Activated CD8-positive, alpha-beta memory T cell treated with anti-CD3 and anti-CD28 coated beads for 24 hours (primary cell): ENCODE data around the gene THSD4.

Experiments used
- DNase-seq: peaks from one replicate; pipeline ENCODE4 v3.0.0-alpha.2; 2020

The THSD4 gene

DNA sequence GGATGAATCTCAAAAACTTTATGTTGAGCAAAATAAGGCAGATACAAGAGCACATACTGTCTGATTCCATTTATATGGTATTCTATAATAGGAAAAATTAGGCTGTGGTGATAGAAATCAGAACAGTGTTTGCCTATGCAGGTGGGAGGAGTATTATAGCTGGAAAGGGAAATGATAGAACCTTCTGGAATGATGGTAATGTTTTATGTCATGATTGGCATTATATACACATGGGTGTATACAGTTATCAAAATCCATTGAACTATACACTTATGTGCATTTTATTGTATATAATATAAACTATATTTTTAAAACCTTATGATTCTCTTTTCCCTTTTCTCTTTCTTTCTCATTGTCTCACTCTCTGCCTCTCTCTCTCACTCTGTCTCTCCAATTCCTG, 156.1 kb downstream of the THSD4 start:
- no peak for DNase-seq

DNA sequence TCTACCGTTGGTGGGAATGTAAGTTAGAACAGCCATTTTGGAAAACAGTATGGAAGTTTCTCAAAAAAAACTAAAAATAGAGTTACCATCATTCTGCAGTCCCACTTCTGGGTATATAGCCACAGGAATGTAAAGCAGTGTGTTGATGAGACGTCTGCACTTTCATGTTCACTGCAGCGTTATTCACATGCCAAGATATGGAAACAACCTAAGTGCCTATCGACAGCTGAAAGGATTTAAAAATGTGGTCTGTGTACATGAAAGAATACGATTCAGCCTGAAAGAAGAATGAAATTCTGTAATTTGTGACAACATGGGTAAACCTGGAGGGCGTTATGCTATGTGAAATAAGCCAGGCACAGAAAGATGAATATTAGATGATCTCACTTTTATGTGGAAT, 157.7 kb downstream of the THSD4 start:
- DNase-seq: no peak

DNA sequence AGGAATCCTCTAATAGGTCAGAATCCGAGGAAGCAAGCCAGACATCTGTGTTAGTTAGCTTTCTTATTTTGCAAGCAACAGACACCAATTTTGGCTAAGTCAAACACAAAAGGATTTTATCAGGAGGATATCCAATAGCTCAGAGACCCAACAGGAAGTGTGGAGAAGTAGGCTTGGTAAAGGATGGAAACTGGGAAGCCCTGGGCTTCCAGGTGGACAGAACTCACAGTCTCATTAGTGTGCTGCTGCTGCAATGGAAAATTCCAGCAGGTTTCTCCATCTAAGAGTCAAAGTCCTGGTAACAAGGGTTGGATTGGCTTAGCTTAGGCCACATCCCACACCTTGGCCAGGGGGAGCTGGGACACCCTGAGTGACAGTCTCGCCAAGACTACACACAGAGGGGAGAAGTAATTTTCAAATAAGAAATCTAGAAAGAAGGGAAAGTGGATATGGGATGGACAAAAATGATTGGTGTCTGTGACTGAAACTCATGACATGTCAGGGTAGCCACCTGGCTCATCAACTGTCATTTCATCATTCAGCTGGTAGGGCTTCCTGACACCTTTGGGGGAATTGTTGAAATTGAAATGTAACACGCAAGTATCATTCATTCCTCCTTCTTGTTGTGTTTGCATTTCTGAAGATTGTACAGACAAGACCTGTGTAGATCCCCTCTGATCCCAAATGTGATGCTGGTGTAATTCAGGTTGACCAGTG, 158.6 kb downstream of the THSD4 start:
- DNase-seq: no peak

DNA sequence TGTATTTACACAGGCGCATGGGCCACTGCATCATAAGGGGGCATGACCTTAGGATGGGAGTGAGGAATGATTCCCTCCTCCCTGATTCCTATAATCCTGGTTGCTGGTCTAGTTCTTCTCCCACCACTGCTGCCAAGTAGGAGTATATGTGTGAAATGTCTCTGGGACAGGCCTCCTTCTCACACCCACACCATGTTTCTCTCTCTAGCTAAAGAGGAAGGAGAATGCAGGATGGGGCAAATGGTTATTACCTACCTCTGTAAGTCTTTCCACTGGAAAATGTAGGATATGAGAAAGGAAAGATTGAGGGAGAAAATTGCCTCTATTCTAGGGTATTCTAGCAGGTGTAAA, 159.2 kb downstream of the THSD4 start:
- DNase-seq: no peak

GRCh38 chr15:71275098-71275497, 159.8 kb downstream of the THSD4 start:
- DNase-seq: no peak

DNA sequence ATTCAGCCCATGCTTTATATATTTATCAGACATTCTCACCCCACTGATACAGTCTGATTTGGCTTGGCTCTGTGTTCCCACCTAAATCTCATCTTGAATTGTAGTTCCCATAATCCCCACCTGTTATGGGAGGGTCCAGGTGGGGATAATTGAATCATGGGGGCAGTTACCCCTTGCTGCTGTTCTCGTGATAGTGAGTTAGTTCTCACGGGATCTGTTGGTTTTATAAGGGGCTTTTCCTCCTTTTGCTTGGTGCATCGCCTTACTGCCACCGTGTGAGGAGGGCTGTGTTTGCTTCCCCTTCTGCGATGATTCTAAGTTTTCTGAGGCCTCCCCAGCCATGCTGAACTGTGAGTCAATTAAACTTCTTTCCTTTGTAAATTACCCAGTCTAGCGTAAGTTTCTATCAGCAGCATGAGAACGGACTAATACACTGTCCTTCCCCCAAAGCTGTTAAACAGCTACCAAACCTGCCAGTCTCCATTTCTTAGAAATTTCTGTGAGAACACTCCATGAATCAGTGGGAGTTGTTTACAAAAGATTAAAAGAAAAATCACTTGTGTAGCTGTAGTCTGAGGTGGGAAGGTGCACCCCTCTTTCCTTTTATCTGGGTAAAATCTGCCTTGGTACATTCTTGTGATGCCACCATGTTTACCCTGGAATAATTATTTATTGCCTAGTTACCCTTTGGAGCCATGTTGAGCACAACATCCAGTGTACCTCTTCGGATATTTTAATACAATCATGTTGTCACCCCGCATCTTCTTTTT, 160.5 kb downstream of the THSD4 start:
- no peak for DNase-seq

DNA sequence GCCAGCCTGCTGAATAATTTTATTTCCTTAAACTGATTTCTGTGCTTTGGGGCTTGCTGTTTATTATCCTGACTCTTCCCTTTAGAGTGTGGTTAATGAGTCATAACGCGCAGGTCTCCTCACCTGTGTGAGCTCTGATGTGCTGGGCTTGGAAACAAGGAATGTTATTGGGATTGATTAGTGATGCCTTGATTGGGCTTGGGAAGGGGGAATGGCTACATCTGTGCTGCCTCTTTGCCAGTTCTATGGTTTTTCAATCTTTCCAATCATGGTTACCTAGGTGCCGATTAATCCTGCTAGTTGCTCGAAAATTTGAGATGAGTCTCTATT, 161.0 kb downstream of the THSD4 start:
- no peak for DNase-seq

GRCh38 chr15:71278989-71279756, 163.9 kb downstream of the THSD4 start:
- DNase-seq: no peak

DNA sequence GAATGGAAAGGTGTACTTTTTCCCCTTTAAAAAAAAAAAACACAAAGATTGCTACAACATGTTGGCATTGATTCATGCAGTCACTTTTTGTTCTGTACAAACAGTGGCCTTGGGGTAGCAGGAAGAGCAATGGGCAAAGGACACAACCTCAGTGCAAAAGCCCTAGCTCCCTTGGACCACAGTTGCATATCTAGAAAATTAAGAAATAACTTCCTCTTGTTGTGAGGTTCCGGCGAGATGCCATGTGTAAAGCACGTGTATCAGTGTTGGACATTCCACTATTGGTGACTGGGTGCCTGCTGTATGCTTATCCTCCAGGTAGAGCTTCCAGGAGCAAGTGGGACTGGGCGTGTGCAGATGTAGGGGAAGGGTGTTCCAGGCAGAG, 164.5 kb downstream of the THSD4 start:
- no peak for DNase-seq

DNA sequence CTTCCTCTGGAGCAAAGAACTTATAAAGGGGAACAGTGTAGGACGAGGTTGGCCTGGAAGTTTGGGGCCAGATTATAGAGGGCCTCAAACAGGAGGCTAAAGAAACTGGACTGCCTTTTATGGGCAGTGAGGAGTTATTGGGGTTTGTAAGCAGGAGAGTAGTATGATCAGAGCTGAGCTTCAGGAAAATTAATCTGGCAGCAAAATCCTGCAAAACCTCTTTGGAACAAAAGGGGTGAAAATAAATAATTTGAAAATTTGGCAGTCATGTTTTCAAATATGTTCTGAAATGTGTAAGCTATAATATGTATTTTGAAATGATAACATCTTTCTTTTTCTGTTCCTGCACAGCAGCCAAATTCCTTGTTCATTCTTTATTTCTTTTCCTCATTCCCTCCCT, 164.9 kb downstream of the THSD4 start:
- no peak for DNase-seq

GRCh38 chr15:71281256-71281655, 166.0 kb downstream of the THSD4 start:
- DNase-seq: no peak

- no peak for DNase-seq
These were observed 166.8 kb downstream of the THSD4 start for GRCh38 chr15:71282076-71282475.

GRCh38 chr15:71288348-71288955, 173.2 kb downstream of the THSD4 start:
- DNase-seq: no peak

GRCh38 chr15:71290002-71290401, 174.7 kb downstream of the THSD4 start:
- DNase-seq: no peak

- DNase-seq: no peak
These were observed 175.8 kb downstream of the THSD4 start for GRCh38 chr15:71290881-71291635.

DNA sequence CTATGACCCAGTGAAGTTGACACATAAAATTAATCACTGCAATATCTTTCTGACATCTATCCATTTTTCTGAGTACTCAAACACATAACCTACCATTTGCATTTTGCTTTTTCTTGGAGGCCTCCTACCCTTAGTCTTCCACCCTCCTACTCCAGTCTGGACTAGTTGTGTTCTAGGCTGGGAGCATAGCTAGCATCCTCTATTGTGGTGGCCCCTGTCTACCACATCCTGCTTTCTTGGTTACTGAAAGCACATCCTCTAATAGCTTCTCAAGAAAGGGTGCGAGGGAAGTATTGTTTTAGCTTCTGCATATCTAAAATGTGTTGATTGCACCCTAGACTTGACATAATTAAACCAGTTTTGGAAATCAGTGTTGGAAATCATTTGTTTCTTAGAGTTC, 176.5 kb downstream of the THSD4 start:
- DNase-seq: no peak

GRCh38 chr15:71293723-71294122, 178.5 kb downstream of the THSD4 start:
- DNase-seq: no peak

DNA sequence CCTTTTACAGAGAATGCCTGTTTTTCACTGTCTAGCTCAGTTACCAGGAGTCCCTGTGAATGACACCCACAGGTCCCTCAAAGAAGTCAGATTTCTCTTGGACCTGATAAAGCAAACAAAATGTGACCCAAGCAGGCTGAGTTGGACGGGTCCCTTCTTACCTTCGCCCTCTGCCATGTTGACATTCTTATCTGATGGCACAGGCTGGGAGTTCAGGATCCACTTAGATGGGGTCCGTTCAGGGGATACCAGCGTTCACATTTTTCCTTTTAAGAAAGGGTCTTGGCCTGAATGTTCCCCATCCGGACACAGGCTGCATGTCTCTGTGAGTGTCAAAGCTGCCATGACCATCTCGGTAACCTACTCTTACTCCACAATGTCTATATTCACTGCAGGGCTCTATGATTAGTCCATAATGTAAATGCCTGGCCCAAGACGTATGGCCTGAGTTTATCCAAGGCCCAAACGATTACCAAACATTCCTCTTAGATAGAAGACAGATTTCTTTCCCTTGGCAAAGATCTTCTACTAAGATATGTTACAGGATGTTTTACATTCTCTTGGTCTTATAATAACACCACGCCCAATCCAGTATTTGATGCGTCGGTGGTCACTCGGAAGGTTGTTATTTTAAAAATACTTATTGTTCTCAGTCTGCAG, 179.1 kb downstream of the THSD4 start:
- DNase-seq: no peak

DNA sequence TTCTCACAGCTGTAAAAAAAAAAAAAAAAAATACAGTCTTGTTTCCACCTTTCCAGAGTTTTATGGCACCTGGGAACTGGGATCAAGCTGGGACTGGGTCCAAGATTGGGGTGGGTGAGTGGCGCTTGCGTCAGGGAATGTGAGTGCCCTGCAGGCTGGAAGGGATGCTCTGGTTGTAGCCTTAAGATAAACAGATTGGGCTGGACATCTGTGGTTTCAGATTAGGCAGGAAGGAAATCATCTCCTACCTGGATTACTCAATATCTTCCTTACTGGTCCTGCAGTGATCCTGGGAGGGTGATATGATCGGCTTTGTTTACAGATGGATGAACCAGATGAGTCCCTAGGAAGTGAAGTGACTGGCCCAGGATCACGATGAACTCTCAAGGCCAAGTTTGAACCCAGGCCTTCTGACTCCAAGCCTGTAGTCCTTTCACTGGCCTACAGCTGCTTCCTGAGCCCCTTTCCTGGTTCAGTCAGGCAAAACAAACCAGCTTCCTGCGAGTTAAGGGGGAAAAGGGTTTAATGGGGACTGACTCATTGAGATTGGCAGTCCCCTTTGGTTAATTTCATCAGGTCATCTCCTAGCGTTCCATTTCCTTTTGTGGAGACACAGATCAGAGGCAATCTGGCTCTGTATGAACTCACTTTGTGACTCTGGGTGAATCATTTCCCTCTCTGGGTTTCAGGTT, 179.8 kb downstream of the THSD4 start:
- DNase-seq: no peak

- no peak for DNase-seq
These were observed 180.5 kb downstream of the THSD4 start for GRCh38 chr15:71295603-71296314.

GRCh38 chr15:71296315-71296679, 181.0 kb downstream of the THSD4 start:
- DNase-seq: no peak
